HG03342 (cell line): ENCODE data around the gene AATF.

Source experiments
- ATAC-seq: cut with Tn5 transposase; IDR thresholded peaks from one replicate; pipeline ENCODE4 v1.9.1; 2021; ENCODE audit warnings: mild to moderate bottlenecking, moderate library complexity; ENCODE audit not compliant: unreplicated experiment

The AATF gene

DNA sequence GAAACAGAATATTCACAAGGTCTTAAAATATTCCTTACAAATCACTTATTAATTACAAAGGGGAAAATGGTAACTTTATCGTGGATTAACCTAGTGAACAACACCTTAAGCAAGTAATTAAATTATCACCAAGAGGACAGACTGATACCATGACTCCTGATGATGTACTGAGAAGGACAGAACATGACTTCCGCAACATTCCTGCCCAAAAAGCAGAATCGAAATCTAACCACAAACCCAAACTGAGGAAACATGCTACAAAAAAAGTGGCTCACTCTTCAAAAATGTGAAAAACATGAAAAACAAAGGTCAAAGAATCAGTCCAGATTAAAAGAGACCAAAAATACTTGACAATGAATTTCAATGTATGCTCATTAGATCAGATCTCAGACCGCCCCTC is 151.5 kb downstream of the AATF start:
- ATAC-seq = no peak

DNA sequence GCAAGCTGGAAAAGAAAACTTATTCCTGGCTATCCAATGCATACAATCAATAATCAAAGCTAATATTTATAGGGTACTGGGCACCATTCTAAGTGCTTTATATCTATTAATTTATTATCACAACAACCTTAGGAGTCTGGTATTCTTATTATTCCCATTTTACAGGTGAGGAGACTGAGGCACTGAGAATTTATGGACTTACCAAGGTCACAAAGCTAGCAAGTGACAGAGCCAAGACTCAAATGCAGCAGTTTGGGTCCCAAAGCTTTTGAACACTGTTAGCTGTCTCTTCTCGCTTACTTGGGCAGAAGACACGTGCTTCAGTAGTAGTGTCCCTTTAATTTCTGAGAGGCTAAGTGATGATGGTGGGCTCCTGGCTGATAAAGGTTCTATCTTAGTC is 152.6 kb downstream of the AATF start:
- no peak for ATAC-seq

DNA sequence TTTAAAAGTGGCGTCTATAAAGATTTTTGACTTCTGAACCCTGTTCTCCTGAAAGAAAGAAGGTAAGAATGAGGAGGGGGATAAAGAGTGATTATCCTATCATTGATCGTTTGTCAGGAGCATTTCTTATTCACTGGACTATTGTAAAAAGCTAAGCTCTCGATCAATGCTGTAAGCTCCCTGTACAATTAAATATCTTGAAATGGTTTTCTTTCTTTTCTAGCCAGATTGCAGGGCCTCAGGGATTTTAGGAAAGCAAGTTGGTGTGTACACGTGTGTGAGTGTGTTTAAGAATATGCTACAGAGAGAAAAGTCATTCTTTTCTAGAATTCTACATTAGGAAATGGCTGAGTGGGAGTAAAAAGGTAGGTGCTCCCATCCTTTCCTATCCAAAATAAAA is 154.5 kb downstream of the AATF start:
- ATAC-seq = no peak

DNA sequence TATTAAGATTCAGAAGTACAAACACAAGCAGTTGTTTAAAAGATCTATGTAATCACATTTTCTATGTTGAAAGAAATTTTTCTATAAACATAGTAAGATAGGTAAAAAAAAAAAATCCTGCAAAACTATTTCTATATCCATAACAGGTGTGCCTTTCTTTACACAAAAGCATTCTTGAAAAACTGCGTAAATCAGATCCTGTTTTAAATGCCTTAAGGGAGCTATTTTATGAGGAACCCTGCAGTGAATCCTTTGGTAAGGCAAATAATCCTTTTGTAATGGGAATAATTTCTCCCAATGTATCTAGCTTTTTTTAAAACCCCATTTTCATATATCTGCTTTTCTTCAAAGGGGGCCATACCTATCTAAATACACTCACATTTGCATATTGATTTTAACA is 157.3 kb downstream of the AATF start:
- ATAC-seq = no peak
